Smooth muscle cell (in vitro differentiated cells): Measurements from ENCODE around the gene GMIP. TPM values are rescaled to one million over a fixed set of nuclear protein-coding genes. Genes with fewer than 3 reads are reported as not detected.

Source experiments
- DNase-seq: peaks from one replicate; lab custom pipeline; 2025; ENCODE audit not compliant: unreplicated experiment; lab: John Stamatoyannopoulos, UW
- H2AFZ ChIP-seq: fragments of 200-600 bp; sonication (generic); 2 replicates; pipeline ENCODE4 v1.6.0; 2016; ENCODE audit warnings: antibody characterized with exemption, low read depth, mild to moderate bottlenecking
- H3F3A ChIP-seq: fragments of 200-600 bp; sonication (generic); 2 replicates; pipeline ENCODE4 v1.6.0; 2017; ENCODE audit warnings: antibody characterized with exemption, low read depth
- H3K27ac ChIP-seq: fragments of 200-600 bp; sonication (generic); 2 replicates; pipeline ENCODE4 v1.5.1; 2016; ENCODE audit warnings: low read depth, mild to moderate bottlenecking
- H3K27me3 ChIP-seq: fragments of 200-600 bp; sonication (generic); 2 replicates; pipeline ENCODE4 v1.6.1; 2016; ENCODE audit warnings: low read depth, mild to moderate bottlenecking
- H3K36me3 ChIP-seq: fragments of 200-600 bp; sonication (generic); 2 replicates; pipeline ENCODE4 v1.5.1; 2016; ENCODE audit warnings: low read depth
- H3K4me1 ChIP-seq: fragments of 200-600 bp; sonication (generic); 2 replicates; pipeline ENCODE4 v1.5.1; 2016; ENCODE audit warnings: low read depth
- H3K4me2 ChIP-seq: fragments of 200-600 bp; sonication (generic); 2 replicates; pipeline ENCODE4 v1.6.0; 2016; ENCODE audit warnings: mild to moderate bottlenecking
- H3K4me3 ChIP-seq: fragments of 200-600 bp; sonication (generic); 2 replicates; pipeline ENCODE4 v1.5.1; 2016; ENCODE audit warnings: mild to moderate bottlenecking
- H3K79me2 ChIP-seq: fragments of 200-600 bp; sonication (generic); 2 replicates; pipeline ENCODE4 v1.6.0; 2016; ENCODE audit warnings: low read depth, mild to moderate bottlenecking
- H3K9ac ChIP-seq: fragments of 200-600 bp; sonication (generic); 2 replicates; pipeline ENCODE4 v1.6.0; 2016; ENCODE audit warnings: low read depth
- H3K9me3 ChIP-seq: fragments of 200-600 bp; sonication (generic); replicated peaks from 2 replicates; pipeline ENCODE4 v1.5.1; 2016; ENCODE audit warnings: low read depth
- H4K20me1 ChIP-seq: fragments of 200-600 bp; sonication (generic); 2 replicates; pipeline ENCODE4 v1.6.0; 2016; ENCODE audit warnings: low read depth
- CTCF ChIP-seq: fragments of 200-600 bp; sonication (generic); IDR thresholded peaks from 2 replicates; pipeline ENCODE4 v1.5.1; 2017; ENCODE audit warnings: borderline replicate concordance, mild to moderate bottlenecking, antibody characterized with exemption; ENCODE audit not compliant: insufficient read depth, poor library complexity, severe bottlenecking
- WGBS: methylation state at CpG from one replicate; pipeline ENCODE4 v1.1.7; 2016; ENCODE audit warnings: low lambda C conversion rate; 5-methylcytosine and 5-hydroxymethylcytosine counted together
- polyA plus RNA-seq: library from polyadenylated mRNA; unstranded; fragments of >200 nt; fragmentation: Nextera tagmentation; extraction: Ambion mirVana; gene quantifications from 2 replicates; pipeline ENCODE4 v1.2.1, GENCODE V29; 2016
- total RNA-seq: library from RNA; depleted of rRNA; stranded (reverse); fragments of >200 nt; gene quantifications from 2 replicates; pipeline ENCODE4 v1.2.3, GENCODE V29; 2014

The GMIP gene
- total and polyA plus RNA-seq, 2 experiments from 2014 or later, result 3.9 to 19.5 TPM

DNA sequence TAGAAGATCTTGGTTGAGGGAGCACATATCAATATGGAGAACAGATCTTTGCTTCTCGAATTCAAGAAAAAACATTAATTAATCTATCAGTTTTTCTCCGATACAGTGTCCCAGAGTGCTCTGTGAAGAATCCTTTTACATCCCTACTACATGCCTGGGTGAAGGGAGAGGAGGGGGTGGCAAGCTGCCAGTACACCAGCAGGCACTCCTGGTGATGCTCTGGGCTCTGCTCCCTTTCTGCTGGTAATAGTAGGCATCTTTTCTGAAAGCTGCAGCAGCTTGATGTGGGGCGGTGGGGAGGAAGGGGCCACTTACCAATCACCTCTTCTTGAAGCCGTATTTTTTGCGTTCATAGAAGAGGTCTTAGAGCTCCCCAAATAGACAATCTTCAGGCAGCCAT lies 55.7 kb downstream of the GMIP start:
- TF ChIP-seq CTCF, result no peak
- H3K36me3 ChIP-seq, result no peaks in the 10 kb centered on the region

GRCh38 chr19:19584356-19584755 lies 59.1 kb downstream of the GMIP start:
- Histone ChIP-seq H3K9me3 (no peaks in the 10 kb centered on the region), H3F3A (no peaks in the 10 kb centered on the region), H3K27ac (no peak overlapping the region), H3K27me3 (no peaks in the 10 kb centered on the region), H3K9ac (no peak overlapping the region), H3K79me2 (no peaks in the 10 kb centered on the region), H4K20me1 (no peaks in the 10 kb centered on the region), H3K4me2 (no peak overlapping the region), H3K36me3 (no peaks in the 10 kb centered on the region), H2AFZ (no peak overlapping the region), H3K4me1 (no peaks in the 10 kb centered on the region), H3K4me3 (no peak overlapping the region)
- TF ChIP-seq CTCF, result no peak
- DNase-seq, result no peak
- 95% methylated on average over 6 of the region's 6 CpGs for WGBS

More for the DNA sequence above, 55.7 kb downstream of the GMIP start:
- Histone ChIP-seq H3K79me2 (no peaks in the 10 kb centered on the region), H3K9ac (no peak overlapping the region), H3K4me1 (peaks cover 6% of the 10 kb centered on the region), H3F3A (no peaks in the 10 kb centered on the region), H3K4me3 (no peak overlapping the region), H3K27me3 (no peaks in the 10 kb centered on the region), H3K9me3 (no peaks in the 10 kb centered on the region), H3K4me2 (no peak overlapping the region), H4K20me1 (no peaks in the 10 kb centered on the region), H3K27ac (no peak overlapping the region), H2AFZ (no peak overlapping the region)
- 88% methylated on average over 5 of the region's 5 CpGs for WGBS
- no peak for DNase-seq

DNA sequence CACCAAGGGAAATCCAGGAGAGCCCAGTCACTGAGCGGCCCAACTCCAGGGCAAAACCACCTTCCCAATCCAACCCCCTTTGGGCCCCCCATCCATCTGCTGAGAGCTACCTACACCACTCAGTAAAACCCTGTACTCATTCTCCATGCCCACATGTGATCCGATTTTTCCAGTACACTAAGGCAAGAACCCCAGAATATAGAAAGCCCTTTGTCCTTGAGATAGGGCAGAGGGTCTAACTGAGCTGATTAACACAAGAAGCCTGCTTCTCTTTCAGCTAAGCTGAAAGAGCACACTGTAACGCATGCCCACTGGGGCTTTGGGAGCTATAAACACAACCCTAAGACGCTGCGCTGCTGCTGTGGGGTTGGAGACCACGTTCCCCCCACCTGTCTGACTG lies 61.0 kb downstream of the GMIP start:
- H3K9ac ChIP-seq, result no peak overlapping the region
- no peak overlapping the region for H3K4me3 ChIP-seq
- no peak for TF ChIP-seq CTCF
- H3K27ac ChIP-seq, result no peak overlapping the region
- no peaks in the 10 kb centered on the region for H3K79me2 ChIP-seq
- no peaks in the 10 kb centered on the region for H4K20me1 ChIP-seq
- H3K9me3 ChIP-seq, result no peaks in the 10 kb centered on the region
- DNase-seq, result no peak
- H3K4me1 ChIP-seq, result no peaks in the 10 kb centered on the region
- WGBS, result 90% methylated on average over 6 of the region's 6 CpGs
- H3K27me3 ChIP-seq, result no peaks in the 10 kb centered on the region
- H3F3A ChIP-seq, result no peaks in the 10 kb centered on the region
- H3K4me2 ChIP-seq, result no peak overlapping the region
- no peak overlapping the region for H2AFZ ChIP-seq
- H3K36me3 ChIP-seq, result no peaks in the 10 kb centered on the region

- 93% methylated on average over 13 of the region's 13 CpGs for WGBS
- Histone ChIP-seq H3K9ac (no peak overlapping the region), H3K79me2 (no peaks in the 10 kb centered on the region), H3K36me3 (no peaks in the 10 kb centered on the region), H3K27ac (no peak overlapping the region), H4K20me1 (no peaks in the 10 kb centered on the region), H3K9me3 (no peaks in the 10 kb centered on the region), H3K4me1 (no peaks in the 10 kb centered on the region), H2AFZ (no peak overlapping the region), H3K4me3 (no peak overlapping the region), H3K4me2 (no peak overlapping the region), H3K27me3 (no peaks in the 10 kb centered on the region), H3F3A (no peaks in the 10 kb centered on the region)
- no peak for DNase-seq
- no peak for TF ChIP-seq CTCF
These were observed 62.1 kb downstream of the GMIP start for GRCh38 chr19:19581391-19581790.
